AG04449 (cell line): Measurements from ENCODE around the gene HNRNPA3.
"Not testable (repeated sequence)": the region's sequence is repeated elsewhere in the genome, so short reads cannot be mapped to it uniquely, and the experiment has no call there.

Experiments
- CTCF ChIA-PET: fragments of 350-600 bp; formaldehyde crosslinking; extraction: SDS; loops from one replicate; lab custom pipeline; 2021; ENCODE audit warnings: antibody characterized with exemption; lab: Yijun Ruan, JAX
- POLR2A ChIA-PET: fragments of 400-600, 350-600 bp; formaldehyde crosslinking; extraction: SDS; loops from one replicate; lab custom pipeline; 2020; ENCODE audit warnings: antibody characterized with exemption, inconsistent platforms; lab: Yijun Ruan, JAX
- DNase-seq: peaks from one replicate; pipeline ENCODE4 v3.0.0-alpha.2; 2010; ENCODE audit warnings: low read depth, low spot score
- H3K4me3 ChIP-seq: 2 replicates; pipeline ENCODE4 v1.5.1; 2011; ENCODE audit warnings: low read depth, mild to moderate bottlenecking, control low read depth, low read length
- CTCF ChIP-seq: IDR thresholded peaks from one replicate; pipeline ENCODE4 v1.5.1; 2011; ENCODE audit warnings: mild to moderate bottlenecking, moderate library complexity, low read length, control low read depth, inconsistent platforms; ENCODE audit not compliant: insufficient read depth; ENCODE audit errors: missing control alignments

HNRNPA3 gene

GRCh38 chr2:177264209-177264692 lies 51.7 kb downstream of the HNRNPA3 start:
- no peak for TF ChIP-seq CTCF
- no peak for DNase-seq
- ChIA-PET CTCF (interaction anchor here (0.7 to 8.4 kb wide), 30 partner anchors 8 to 226 kb away, joined by 3 to 70 read pairs (median 4); no protein-coding TSS in a partner anchor), POLR2A (interaction anchor here (0.6 to 2.9 kb wide), 13 partner anchors 9 to 429 kb away, joined by 3 to 20 read pairs (median 5); partner anchors contain the start of genes AGPS and HNRNPA3)
- H3K4me3 ChIP-seq = peak overlapping the region; percentile 76

DNA sequence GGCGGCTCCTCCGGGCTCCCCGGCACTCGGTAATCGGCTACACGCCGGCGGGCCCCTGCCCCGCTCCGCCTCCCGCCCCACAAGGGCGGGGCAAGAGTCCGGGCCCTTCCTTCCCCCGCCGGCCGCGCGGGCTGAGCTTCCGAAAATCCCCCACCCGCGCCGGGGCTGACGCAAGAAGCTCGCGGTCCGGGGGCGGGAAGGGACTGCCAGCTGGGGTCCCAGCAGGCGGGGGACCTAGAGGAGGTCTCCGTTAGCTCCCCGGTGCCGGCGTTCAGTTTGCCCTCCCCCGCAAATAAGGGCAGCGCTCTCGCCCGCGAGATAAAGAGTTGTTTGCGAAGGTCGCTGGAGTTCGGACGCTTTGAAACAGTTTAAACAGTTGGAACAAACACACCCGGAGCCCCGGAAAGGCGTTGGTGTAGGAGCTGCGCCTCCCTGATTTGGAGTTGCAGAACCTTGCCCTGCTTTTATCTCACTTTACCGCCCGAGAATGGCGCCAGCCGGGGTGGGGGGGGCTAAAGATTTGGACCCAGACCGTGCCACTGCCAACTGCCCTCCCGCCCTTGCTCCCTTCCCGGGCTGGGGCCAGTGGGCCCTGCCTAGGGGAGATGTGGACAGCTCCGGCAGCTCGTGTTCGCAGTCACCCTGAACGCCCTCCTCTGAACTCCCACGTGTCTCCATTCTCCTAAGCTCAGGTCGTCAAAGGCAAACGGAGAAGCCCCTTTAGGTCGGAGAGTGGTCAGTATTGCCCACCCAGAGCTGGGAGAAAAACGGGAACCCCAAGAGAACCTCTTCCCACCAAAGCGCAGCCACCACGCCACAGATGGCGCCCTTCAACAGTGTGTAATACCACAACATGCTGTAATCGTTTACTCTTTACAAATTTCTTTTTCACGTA lies 52.3 kb downstream of the HNRNPA3 start, which contains the start of gene NFE2L2:
TSS of gene NFE2L2 (minus strand) at position 35 of the 895 bp plus-strand sequence. CDS start 151 bp downstream, outside the sequence.
- ChIA-PET POLR2A (interaction anchor here (0.7 to 2.9 kb wide), 11 partner anchors 10 to 166 kb away, joined by 3 to 20 read pairs (median 5); partner anchors contain the start of genes AGPS and HNRNPA3), CTCF (interaction anchor here (0.7 to 8.4 kb wide), 24 partner anchors 8 to 1125 kb away, joined by 3 to 70 read pairs (median 3); no protein-coding TSS in a partner anchor)
- H3K4me3 ChIP-seq = peak within 1 kb of the TSS; percentile 76
- TF ChIP-seq CTCF = peak; percentile 51
- no peak for DNase-seq

GRCh38 chr2:177265824-177266817 lies 53.5 kb downstream of the HNRNPA3 start:
- CTCF ChIA-PET = interaction anchor here (1.0 to 8.4 kb wide), 10 partner anchors 10 to 457 kb away, joined by 3 to 70 read pairs (median 9); no protein-coding TSS in a partner anchor
- no peak overlapping the region for H3K4me3 ChIP-seq
- no peak for TF ChIP-seq CTCF
- POLR2A ChIA-PET = interaction anchor here (0.7 kb wide), 1 partner anchor 60 kb away, joined by 3 read pairs; no protein-coding TSS in a partner anchor
- DNase-seq = no peak

GRCh38 chr2:177266955-177267354 lies 54.4 kb downstream of the HNRNPA3 start:
- H3K4me3 ChIP-seq, DNase-seq, POLR2A ChIA-PET: not testable (repeated sequence)
- CTCF ChIA-PET = interaction anchor here (1.1 to 8.4 kb wide), 4 partner anchors 11 to 126 kb away, joined by 3 to 70 read pairs (median 23); no protein-coding TSS in a partner anchor

- TF ChIP-seq CTCF = no peak
- no peak overlapping the region for H3K4me3 ChIP-seq
- POLR2A ChIA-PET = interaction anchor here (0.5 to 0.6 kb wide), 2 partner anchors 17 to 21 kb away, joined by 3 to 5 read pairs; no protein-coding TSS in a partner anchor
- DNase-seq = no peak
- CTCF ChIA-PET = interaction anchor here (0.8 to 8.4 kb wide), 5 partner anchors 17 to 104 kb away, joined by 3 to 70 read pairs (median 3); no protein-coding TSS in a partner anchor
These were observed 55.7 kb downstream of the HNRNPA3 start for GRCh38 chr2:177268187-177268871.
